Measurements from ENCODE around the gene AIFM3. TPM values are rescaled to one million over a fixed set of nuclear protein-coding genes. Genes with fewer than 3 reads are reported as not detected.

The AIFM3 gene
- total and polyA plus RNA-seq, 2 of the 4 experiments (the other 2 are of a cell fraction) = 0.09 to 0.18 TPM

DNA sequence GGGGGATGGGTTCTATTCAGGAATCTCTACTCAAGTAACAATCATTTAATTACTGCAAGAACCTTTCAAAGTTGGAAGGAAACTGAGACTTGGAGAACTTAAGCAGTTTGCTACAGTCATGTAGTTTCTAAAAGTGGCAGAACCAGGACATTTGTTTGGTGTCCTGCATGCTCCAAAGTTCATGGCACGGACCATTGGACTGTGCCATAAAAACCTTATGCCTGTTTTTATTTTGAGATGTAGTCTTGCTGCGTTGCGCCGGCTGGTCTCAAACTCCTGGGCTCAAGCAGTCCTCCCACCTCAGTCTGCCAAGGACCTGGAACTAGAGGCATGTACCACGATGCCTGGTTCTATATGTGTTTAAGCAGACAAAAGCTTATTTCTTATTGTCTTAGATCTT, 18.6 kb upstream of the AIFM3 start:
- DNase-seq (no peak), ATAC-seq (ENCODE audit: low read depth) (no peak)
- 100% methylated on average over 1 of the region's 5 CpGs; no CpG with 5 or more reads in 1 of the 2 experiments for WGBS, 2 experiments (ENCODE audit: extremely low coverage in 2 of 2, insufficient read length in 1 of 2)
- ChIA-PET CTCF (no interaction called here), POLR2A (ENCODE audit: unreplicated experiment) (no interaction called here)
- Histone ChIP-seq H4K91ac (ENCODE audit: insufficient read depth, low read depth, low read length) (no peak overlapping the region), H3K79me1 (ENCODE audit: low read depth in 1 of 2, low read length in 2 of 2) (peaks cover 31 to 91% of the 10 kb centered on the region in 2 experiments), H3K9me1 (ENCODE audit: insufficient read depth, low read length) (peaks cover 34% of the 10 kb centered on the region), H3K18ac (ENCODE audit: low read depth, low read length) (no peak overlapping the region), H4K20me1 (ENCODE audit: insufficient read depth, low read length) (peaks cover 89% of the 10 kb centered on the region), H2BK20ac (ENCODE audit: low read depth, low read length) (no peak overlapping the region), H3K36me3 (ENCODE audit: control insufficient read depth, insufficient read depth, low read length) (peaks cover 31% of the 10 kb centered on the region), H3K27ac (ENCODE audit: insufficient read depth, low read length) (no peak overlapping the region), H4K8ac (ENCODE audit: low read depth in 2 of 2, low read length in 2 of 2) (no peak overlapping the region), H3K4ac (ENCODE audit: low read depth, low read length) (no peak overlapping the region), H2BK15ac (ENCODE audit: low read depth, low read length) (no peak overlapping the region), H3K4me1 (ENCODE audit: control insufficient read depth, insufficient read depth, low read length) (peaks cover 6% of the 10 kb centered on the region), H2AK5ac (ENCODE audit: low read depth, low read length) (no peak overlapping the region), H2BK5ac (ENCODE audit: low read depth, low read length, poor library complexity, severe bottlenecking) (no peak overlapping the region), H3K27me3 (ENCODE audit: control insufficient read depth, insufficient read depth, low read length) (no peaks in the 10 kb centered on the region), H2AK9ac (replicated peaks; ENCODE audit: low read depth, low read length, poor library complexity) (no peak overlapping the region), H3K23ac (ENCODE audit: low read depth, low read length) (no peak overlapping the region), H2BK120ac (ENCODE audit: low read depth, low read length) (no peak overlapping the region), H3K9me3 (ENCODE audit: control insufficient read depth, insufficient read depth, low read length) (no peaks in the 10 kb centered on the region), H4K5ac (ENCODE audit: low read depth, low read length) (no peak overlapping the region), H3K4me2 (ENCODE audit: low read depth, low read length) (no peak overlapping the region), H3K4me3 (ENCODE audit: insufficient read depth, low read depth, low read length) (no peak overlapping the region), H2AFZ (replicated peaks; ENCODE audit: low read length, poor library complexity) (no peak overlapping the region), H3K56ac (ENCODE audit: extremely low read depth, insufficient read depth, low read length) (no peak overlapping the region), H3K14ac (replicated peaks; ENCODE audit: low read depth, low read length) (no peak overlapping the region), H3K9ac (ENCODE audit: low read depth, low read length) (no peak overlapping the region)
- TF ChIP-seq, protein P1, sequence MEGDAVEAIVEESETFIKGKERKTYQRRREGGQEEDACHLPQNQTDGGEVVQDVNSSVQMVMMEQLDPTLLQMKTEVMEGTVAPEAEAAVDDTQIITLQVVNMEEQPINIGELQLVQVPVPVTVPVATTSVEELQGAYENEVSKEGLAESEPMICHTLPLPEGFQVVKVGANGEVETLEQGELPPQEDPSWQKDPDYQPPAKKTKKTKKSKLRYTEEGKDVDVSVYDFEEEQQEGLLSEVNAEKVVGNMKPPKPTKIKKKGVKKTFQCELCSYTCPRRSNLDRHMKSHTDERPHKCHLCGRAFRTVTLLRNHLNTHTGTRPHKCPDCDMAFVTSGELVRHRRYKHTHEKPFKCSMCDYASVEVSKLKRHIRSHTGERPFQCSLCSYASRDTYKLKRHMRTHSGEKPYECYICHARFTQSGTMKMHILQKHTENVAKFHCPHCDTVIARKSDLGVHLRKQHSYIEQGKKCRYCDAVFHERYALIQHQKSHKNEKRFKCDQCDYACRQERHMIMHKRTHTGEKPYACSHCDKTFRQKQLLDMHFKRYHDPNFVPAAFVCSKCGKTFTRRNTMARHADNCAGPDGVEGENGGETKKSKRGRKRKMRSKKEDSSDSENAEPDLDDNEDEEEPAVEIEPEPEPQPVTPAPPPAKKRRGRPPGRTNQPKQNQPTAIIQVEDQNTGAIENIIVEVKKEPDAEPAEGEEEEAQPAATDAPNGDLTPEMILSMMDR (conservative IDR thresholded peaks at IDR 0.05; ENCODE audit: low read depth, low read length) = no peak
- TF ChIP-seq BHLHE40 (IDR thresholded peaks at IDR 0.05; ENCODE audit: low read depth, low read length) = no peak
- TF ChIP-seq MXI1 (IDR thresholded peaks at IDR 0.05; ENCODE audit: borderline replicate concordance, low read depth, low read length) = no peak
- no peak for TF ChIP-seq POLR2A (IDR thresholded peaks at IDR 0.05; ENCODE audit: low read depth, low read length)
- no peak for TF ChIP-seq FOS (IDR thresholded peaks at IDR 0.05; ENCODE audit: low read depth, low read length)
- TF ChIP-seq RFX5 (IDR thresholded peaks at IDR 0.05; ENCODE audit: low read depth, low read length) = no peak
- TF ChIP-seq, protein P2, sequence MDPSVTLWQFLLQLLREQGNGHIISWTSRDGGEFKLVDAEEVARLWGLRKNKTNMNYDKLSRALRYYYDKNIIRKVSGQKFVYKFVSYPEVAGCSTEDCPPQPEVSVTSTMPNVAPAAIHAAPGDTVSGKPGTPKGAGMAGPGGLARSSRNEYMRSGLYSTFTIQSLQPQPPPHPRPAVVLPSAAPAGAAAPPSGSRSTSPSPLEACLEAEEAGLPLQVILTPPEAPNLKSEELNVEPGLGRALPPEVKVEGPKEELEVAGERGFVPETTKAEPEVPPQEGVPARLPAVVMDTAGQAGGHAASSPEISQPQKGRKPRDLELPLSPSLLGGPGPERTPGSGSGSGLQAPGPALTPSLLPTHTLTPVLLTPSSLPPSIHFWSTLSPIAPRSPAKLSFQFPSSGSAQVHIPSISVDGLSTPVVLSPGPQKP (IDR thresholded peaks at IDR 0.05; ENCODE audit: borderline replicate concordance, low read depth, low read length) = no peak
- no peak for TF ChIP-seq MAFK (IDR thresholded peaks at IDR 0.05; ENCODE audit: low read depth, low read length)
- no peak for TF ChIP-seq CHD1 (IDR thresholded peaks at IDR 0.05; ENCODE audit: low read depth, low read length)
- TF ChIP-seq RAD21 (IDR thresholded peaks at IDR 0.05; ENCODE audit: low read length) = no peak
- TF ChIP-seq SMC3 (IDR thresholded peaks at IDR 0.05; ENCODE audit: low read depth, low read length) = no peak
- no peak for TF ChIP-seq MAZ (IDR thresholded peaks at IDR 0.05; ENCODE audit: borderline replicate concordance, low read depth, low read length)
- no peak for TF ChIP-seq CEBPB (IDR thresholded peaks at IDR 0.05; ENCODE audit: low read depth, low read length)
- no peak for TF ChIP-seq RCOR1 (IDR thresholded peaks at IDR 0.05; ENCODE audit: insufficient replicate concordance, low read length)
- TF ChIP-seq NFE2L2 (IDR thresholded peaks at IDR 0.05; ENCODE audit: low read depth, low read length) = no peak
- TF ChIP-seq, protein P3, sequence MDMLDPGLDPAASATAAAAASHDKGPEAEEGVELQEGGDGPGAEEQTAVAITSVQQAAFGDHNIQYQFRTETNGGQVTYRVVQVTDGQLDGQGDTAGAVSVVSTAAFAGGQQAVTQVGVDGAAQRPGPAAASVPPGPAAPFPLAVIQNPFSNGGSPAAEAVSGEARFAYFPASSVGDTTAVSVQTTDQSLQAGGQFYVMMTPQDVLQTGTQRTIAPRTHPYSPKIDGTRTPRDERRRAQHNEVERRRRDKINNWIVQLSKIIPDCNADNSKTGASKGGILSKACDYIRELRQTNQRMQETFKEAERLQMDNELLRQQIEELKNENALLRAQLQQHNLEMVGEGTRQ (IDR thresholded peaks at IDR 0.05; ENCODE audit: low read depth, low read length) = no peak
- BruUV-seq (replicated peaks) = no TSS peak
- in situ Hi-C loops (cut with MboI; ENCODE audit: low sequenced_read_pairs) = no loop called here
- dilution Hi-C loops (cut with HindIII; ENCODE audit: low sequenced_read_pairs, unreplicated experiment) = no loop called here
- intact Hi-C loops (cut with micrococcal nuclease) = no loop called here

All from IMR-90 (cell line).